Superior temporal gyrus (tissue), 1 donor: ENCODE results near the gene PNLIPRP3.
A peak's percentile ranks its signal among the peaks of the same experiment; 100 is the strongest.

ENCODE experiments used
- DNase-seq: peaks from one replicate; pipeline ENCODE4 v3.0.0-alpha.2; 2016; ENCODE audit errors: extremely low spot score

The PNLIPRP3 gene

GRCh38 chr10:116450861-116451260 is 23.2 kb downstream of the PNLIPRP3 start:
- DNase-seq: no peak

GRCh38 chr10:116451711-116452337 is 24.2 kb downstream of the PNLIPRP3 start:
- no peak for DNase-seq

GRCh38 chr10:116452338-116452720 is 24.7 kb downstream of the PNLIPRP3 start:
- DNase-seq: no peak

GRCh38 chr10:116457488-116457887 is 29.8 kb downstream of the PNLIPRP3 start:
- DNase-seq: no peak

GRCh38 chr10:116460219-116460618 is 32.6 kb downstream of the PNLIPRP3 start:
- no peak for DNase-seq

- DNase-seq: no peak
Measured at GRCh38 chr10:116461680-116462079, 34.0 kb downstream of the PNLIPRP3 start.

- no peak for DNase-seq
Measured at GRCh38 chr10:116464257-116464656, 36.6 kb downstream of the PNLIPRP3 start.

GRCh38 chr10:116465546-116465945 is 37.9 kb downstream of the PNLIPRP3 start:
- no peak for DNase-seq

GRCh38 chr10:116466715-116467422 is 39.2 kb downstream of the PNLIPRP3 start:
- no peak for DNase-seq

- no peak for DNase-seq
Measured at GRCh38 chr10:116469437-116469836, 41.8 kb downstream of the PNLIPRP3 start.

GRCh38 chr10:116470071-116470470 is 42.4 kb downstream of the PNLIPRP3 start:
- DNase-seq: no peak

- no peak for DNase-seq
Measured at GRCh38 chr10:116470768-116471415, 43.2 kb downstream of the PNLIPRP3 start.

GRCh38 chr10:116472891-116473290 is 45.2 kb downstream of the PNLIPRP3 start:
- DNase-seq: peak; percentile 48

- no peak for DNase-seq
Measured at GRCh38 chr10:116475866-116476265, 48.2 kb downstream of the PNLIPRP3 start.

GRCh38 chr10:116476461-116476860 is 48.8 kb downstream of the PNLIPRP3 start:
- no peak for DNase-seq

- DNase-seq: peak; percentile 37
Measured at GRCh38 chr10:116477986-116478664, 50.5 kb downstream of the PNLIPRP3 start.

GRCh38 chr10:116486770-116487448 is 59.3 kb downstream of the PNLIPRP3 start:
- no peak for DNase-seq

GRCh38 chr10:116487522-116488430 is 60.1 kb downstream of the PNLIPRP3 start:
- DNase-seq: no peak

GRCh38 chr10:116489460-116489859 is 61.8 kb downstream of the PNLIPRP3 start:
- no peak for DNase-seq

GRCh38 chr10:116490028-116490662 is 62.5 kb downstream of the PNLIPRP3 start:
- DNase-seq: peak; percentile 76
